PC-9 (cell line): ENCODE data around the gene BICC1. TPM values are rescaled to one million over a fixed set of nuclear protein-coding genes. Genes with fewer than 3 reads are reported as not detected.

Source experiments
- BruUV-seq: library from RNA; stranded (reverse); fragments of 400-500 nt; replicated peaks from 2 replicates; lab custom pipeline; 2021; lab: Mats Ljungman, UMichigan
- CTCF ChIA-PET: fragments of 300-600 bp; sonication (Branson Sonifier 250); formaldehyde crosslinking; loops from one replicate; lab custom pipeline; 2022; ENCODE audit warnings: antibody characterized with exemption; lab: Charles Lee
- POLR2A ChIA-PET: fragments of 300-600 bp; sonication (Branson Sonifier 250); formaldehyde crosslinking; loops from one replicate; lab custom pipeline; 2022; ENCODE audit warnings: antibody characterized with exemption; ENCODE audit not compliant: unreplicated experiment; lab: Charles Lee
- DNase-seq, 2 experiments: peaks; one replicate each; pipeline versions ENCODE4 v3.0.0 to v3.0.0-alpha.2; 2015 to 2022; ENCODE audit warnings: mixed read lengths in 1 of 2
- H2AFZ ChIP-seq: fragments of 200-600 bp; sonication (generic); 2 replicates; pipeline ENCODE4 v1.8.1; 2017; ENCODE audit warnings: antibody characterized with exemption
- H3F3A ChIP-seq: fragments of 200-600 bp; sonication (generic); 2 replicates; pipeline ENCODE4 v1.8.1; 2017; ENCODE audit warnings: antibody characterized with exemption, mild to moderate bottlenecking, low read depth; ENCODE audit not compliant: insufficient read depth
- H3K27ac ChIP-seq: fragments of 200-600 bp; sonication (generic); 2 replicates; pipeline ENCODE4 v1.6.1; 2016; ENCODE audit warnings: mixed run types
- H3K27me3 ChIP-seq: fragments of 200-600 bp; sonication (generic); 2 replicates; pipeline ENCODE4 v1.6.1; 2016; ENCODE audit warnings: low read depth, mixed run types; ENCODE audit not compliant: insufficient read depth
- H3K36me3 ChIP-seq: fragments of 200-600 bp; sonication (generic); 2 replicates; pipeline ENCODE4 v1.6.1; 2016; ENCODE audit warnings: low read depth, mixed run types
- H3K4me1 ChIP-seq: fragments of 200-600 bp; sonication (generic); replicated peaks from 2 replicates; pipeline ENCODE4 v1.6.1; 2016; ENCODE audit warnings: mixed run types; ENCODE audit not compliant: insufficient read depth
- H3K4me2 ChIP-seq: fragments of 200-600 bp; sonication (generic); 2 replicates; pipeline ENCODE4 v1.6.1; 2017; ENCODE audit warnings: mixed run types
- H3K4me3 ChIP-seq: fragments of 200-600 bp; sonication (generic); 2 replicates; pipeline ENCODE4 v1.6.1; 2016; ENCODE audit warnings: mixed run types
- H3K79me2 ChIP-seq: fragments of 200-600 bp; sonication (generic); 2 replicates; pipeline ENCODE4 v1.6.1; 2017; ENCODE audit warnings: low read depth, mixed run types
- H3K9me2 ChIP-seq: fragments of 200-600 bp; sonication (generic); 2 replicates; pipeline ENCODE4 v1.8.1; 2017; ENCODE audit warnings: mild to moderate bottlenecking; ENCODE audit not compliant: insufficient read depth
- H3K9me3 ChIP-seq: fragments of 200-600 bp; sonication (generic); 2 replicates; pipeline ENCODE4 v1.8.1; 2016; ENCODE audit warnings: low read depth; ENCODE audit not compliant: insufficient read depth
- H4K20me1 ChIP-seq: fragments of 200-600 bp; sonication (generic); 2 replicates; pipeline ENCODE4 v1.8.1; 2017; ENCODE audit not compliant: insufficient read depth
- EZH2 ChIP-seq: fragments of 200-600 bp; sonication (generic); IDR thresholded peaks from 2 replicates; pipeline ENCODE4 v1.8.0; 2017; ENCODE audit warnings: antibody characterized with exemption, low read depth
- intact Hi-C: fragments of 100-400 bp; cut with micrococcal nuclease; formaldehyde crosslinking; loops from one replicate; pipeline ENCODE4 v1.10.0; 2022; ENCODE audit not compliant: unreplicated experiment
- total RNA-seq: library from RNA; stranded (reverse); gene quantifications from 2 replicates; pipeline ENCODE4 v1.2.3, GENCODE V29; 2021
- TF ChIP-seq, protein P1 (sequence below): fragments of 200-600 bp; sonication (generic); conservative IDR thresholded peaks from 2 replicates; pipeline ENCODE4 v1.6.1; 2017; ENCODE audit warnings: mixed run types, antibody characterized with exemption, mild to moderate bottlenecking, moderate library complexity

The BICC1 gene
- total RNA-seq, 1 experiment from 2014 or later, result not detected

DNA sequence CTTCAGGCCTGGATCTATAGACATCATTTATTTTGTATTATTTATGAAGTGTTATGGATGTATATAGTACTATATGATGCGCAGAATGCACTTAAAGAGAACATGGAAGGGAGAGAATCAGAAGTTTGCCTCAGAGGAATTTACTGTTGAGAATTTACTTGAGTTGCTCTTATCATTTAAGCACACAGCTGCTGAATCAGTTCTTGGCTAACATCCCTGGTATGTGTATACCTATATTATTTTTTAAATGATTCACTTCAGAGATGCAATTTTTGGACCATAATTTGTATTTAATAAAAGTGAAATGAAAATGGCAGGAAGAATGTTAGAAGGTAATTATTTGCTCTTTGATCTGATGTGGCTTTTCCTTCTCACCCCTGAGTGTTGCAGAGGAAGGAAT lies 191.6 kb downstream of the BICC1 start:
- no peaks in the 10 kb centered on the region for H3K79me2 ChIP-seq
- no peak for TF ChIP-seq EZH2
- TF ChIP-seq, protein P1, sequence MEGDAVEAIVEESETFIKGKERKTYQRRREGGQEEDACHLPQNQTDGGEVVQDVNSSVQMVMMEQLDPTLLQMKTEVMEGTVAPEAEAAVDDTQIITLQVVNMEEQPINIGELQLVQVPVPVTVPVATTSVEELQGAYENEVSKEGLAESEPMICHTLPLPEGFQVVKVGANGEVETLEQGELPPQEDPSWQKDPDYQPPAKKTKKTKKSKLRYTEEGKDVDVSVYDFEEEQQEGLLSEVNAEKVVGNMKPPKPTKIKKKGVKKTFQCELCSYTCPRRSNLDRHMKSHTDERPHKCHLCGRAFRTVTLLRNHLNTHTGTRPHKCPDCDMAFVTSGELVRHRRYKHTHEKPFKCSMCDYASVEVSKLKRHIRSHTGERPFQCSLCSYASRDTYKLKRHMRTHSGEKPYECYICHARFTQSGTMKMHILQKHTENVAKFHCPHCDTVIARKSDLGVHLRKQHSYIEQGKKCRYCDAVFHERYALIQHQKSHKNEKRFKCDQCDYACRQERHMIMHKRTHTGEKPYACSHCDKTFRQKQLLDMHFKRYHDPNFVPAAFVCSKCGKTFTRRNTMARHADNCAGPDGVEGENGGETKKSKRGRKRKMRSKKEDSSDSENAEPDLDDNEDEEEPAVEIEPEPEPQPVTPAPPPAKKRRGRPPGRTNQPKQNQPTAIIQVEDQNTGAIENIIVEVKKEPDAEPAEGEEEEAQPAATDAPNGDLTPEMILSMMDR, result no peak
- BruUV-seq, result no TSS peak
- H3K4me3 ChIP-seq, result no peak overlapping the region
- no peaks in the 10 kb centered on the region for H4K20me1 ChIP-seq
- H3K4me1 ChIP-seq, result no peaks in the 10 kb centered on the region
- CTCF ChIA-PET, result no interaction called here
- no peak for DNase-seq
- 0 out of 2 replicates have a peak, but pooled peaks cover 3% of the 10 kb centered on the region for H3K9me3 ChIP-seq
- H3K27me3 ChIP-seq, result no peaks in the 10 kb centered on the region
- no peaks in the 10 kb centered on the region for H3K36me3 ChIP-seq
- H2AFZ ChIP-seq, result no peak overlapping the region
- no peak overlapping the region for H3K4me2 ChIP-seq
- H3K9me2 ChIP-seq, result no peaks in the 10 kb centered on the region
- no peaks in the 10 kb centered on the region for H3F3A ChIP-seq
- H3K27ac ChIP-seq, result no peak overlapping the region
- POLR2A ChIA-PET, result no interaction called here
- intact Hi-C loops, result no loop called here

GRCh38 chr10:58704671-58705141 lies 192.0 kb downstream of the BICC1 start:
- Histone ChIP-seq H2AFZ (no peak overlapping the region), H3K27ac (no peak overlapping the region), H3K4me3 (no peak overlapping the region), H3K36me3 (no peaks in the 10 kb centered on the region), H3K9me2 (no peaks in the 10 kb centered on the region), H3K27me3 (no peaks in the 10 kb centered on the region), H3K4me1 (no peaks in the 10 kb centered on the region), H3F3A (no peaks in the 10 kb centered on the region), H3K9me3 (peaks cover 6% of the 10 kb centered on the region; the same call in 1 of the 2 replicates), H4K20me1 (no peaks in the 10 kb centered on the region), H3K4me2 (no peak overlapping the region), H3K79me2 (no peaks in the 10 kb centered on the region)
- intact Hi-C loops, result no loop called here
- DNase-seq, result no peak
- ChIA-PET POLR2A (no interaction called here), CTCF (no interaction called here)
- BruUV-seq, result no TSS peak
- TF ChIP-seq EZH2, result no peak
- TF ChIP-seq, protein P1, result no peak

- Histone ChIP-seq H4K20me1 (no peaks in the 10 kb centered on the region), H3K36me3 (no peaks in the 10 kb centered on the region), H3K79me2 (no peaks in the 10 kb centered on the region), H3K27ac (no peak overlapping the region), H3K27me3 (no peaks in the 10 kb centered on the region), H3K9me2 (no peaks in the 10 kb centered on the region), H3K4me1 (no peaks in the 10 kb centered on the region), H3K9me3 (peaks cover 6% of the 10 kb centered on the region; the same call in 1 of the 2 replicates), H2AFZ (no peak overlapping the region), H3K4me2 (no peak overlapping the region), H3K4me3 (no peak overlapping the region), H3F3A (no peaks in the 10 kb centered on the region)
- intact Hi-C loops, result no loop called here
- DNase-seq, result no peak
- BruUV-seq, result no TSS peak
- ChIA-PET CTCF (no interaction called here), POLR2A (no interaction called here)
- no peak for TF ChIP-seq EZH2
- TF ChIP-seq, protein P1, result no peak
Observed at GRCh38 chr10:58706836-58707235, 194.2 kb downstream of the BICC1 start.
